Measurements from ENCODE around the gene STK16. TPM values are rescaled to one million over a fixed set of nuclear protein-coding genes. Genes with fewer than 3 reads are reported as not detected.

Gene STK16
- total and polyA plus RNA-seq, 2 of the 4 experiments (the other 2 are of a cell fraction), result 44.4 to 50.1 TPM

GRCh38 chr2:219289537-219290361 is 44.5 kb downstream of the STK16 start (continued):
- TF ChIP-seq, protein P1, sequence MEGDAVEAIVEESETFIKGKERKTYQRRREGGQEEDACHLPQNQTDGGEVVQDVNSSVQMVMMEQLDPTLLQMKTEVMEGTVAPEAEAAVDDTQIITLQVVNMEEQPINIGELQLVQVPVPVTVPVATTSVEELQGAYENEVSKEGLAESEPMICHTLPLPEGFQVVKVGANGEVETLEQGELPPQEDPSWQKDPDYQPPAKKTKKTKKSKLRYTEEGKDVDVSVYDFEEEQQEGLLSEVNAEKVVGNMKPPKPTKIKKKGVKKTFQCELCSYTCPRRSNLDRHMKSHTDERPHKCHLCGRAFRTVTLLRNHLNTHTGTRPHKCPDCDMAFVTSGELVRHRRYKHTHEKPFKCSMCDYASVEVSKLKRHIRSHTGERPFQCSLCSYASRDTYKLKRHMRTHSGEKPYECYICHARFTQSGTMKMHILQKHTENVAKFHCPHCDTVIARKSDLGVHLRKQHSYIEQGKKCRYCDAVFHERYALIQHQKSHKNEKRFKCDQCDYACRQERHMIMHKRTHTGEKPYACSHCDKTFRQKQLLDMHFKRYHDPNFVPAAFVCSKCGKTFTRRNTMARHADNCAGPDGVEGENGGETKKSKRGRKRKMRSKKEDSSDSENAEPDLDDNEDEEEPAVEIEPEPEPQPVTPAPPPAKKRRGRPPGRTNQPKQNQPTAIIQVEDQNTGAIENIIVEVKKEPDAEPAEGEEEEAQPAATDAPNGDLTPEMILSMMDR (conservative IDR thresholded peaks at IDR 0.05; ENCODE audit: low read depth, low read length), result no peak
- TF ChIP-seq NFE2L2 (IDR thresholded peaks at IDR 0.05; ENCODE audit: low read depth, low read length), result no peak

Data from IMR-90 (cell line).